ENCODE data around the gene IL17RC. TPM values are rescaled to one million over a fixed set of nuclear protein-coding genes. Genes with fewer than 3 reads are reported as not detected.

Gene IL17RC
- polyA plus RNA-seq, 6 donors from 2014 or later, result 3.9 to 9.1 (median 7.6) TPM

- H3K4me1 Mint-ChIP-seq, result no peaks in the 10 kb centered on the region
- no peaks in the 10 kb centered on the region for H3K9me3 Mint-ChIP-seq
- ATAC-seq (ENCODE audit: low read depth in 2 of 2), result no peak
- DNase-seq, result no peak
- H3K4me3 Mint-ChIP-seq, result peak overlapping the region in 1 of 8 donors; percentile 3
- H3K36me3 Mint-ChIP-seq, result peaks cover 28 to 35% of the 10 kb centered on the region in 2 donors
- no peaks in the 10 kb centered on the region for H3K27me3 Mint-ChIP-seq
- H3K27ac Mint-ChIP-seq, result no peak overlapping the region
Observed at GRCh38 chr3:9969632-9970019, 52.7 kb downstream of the IL17RC start.

DNA sequence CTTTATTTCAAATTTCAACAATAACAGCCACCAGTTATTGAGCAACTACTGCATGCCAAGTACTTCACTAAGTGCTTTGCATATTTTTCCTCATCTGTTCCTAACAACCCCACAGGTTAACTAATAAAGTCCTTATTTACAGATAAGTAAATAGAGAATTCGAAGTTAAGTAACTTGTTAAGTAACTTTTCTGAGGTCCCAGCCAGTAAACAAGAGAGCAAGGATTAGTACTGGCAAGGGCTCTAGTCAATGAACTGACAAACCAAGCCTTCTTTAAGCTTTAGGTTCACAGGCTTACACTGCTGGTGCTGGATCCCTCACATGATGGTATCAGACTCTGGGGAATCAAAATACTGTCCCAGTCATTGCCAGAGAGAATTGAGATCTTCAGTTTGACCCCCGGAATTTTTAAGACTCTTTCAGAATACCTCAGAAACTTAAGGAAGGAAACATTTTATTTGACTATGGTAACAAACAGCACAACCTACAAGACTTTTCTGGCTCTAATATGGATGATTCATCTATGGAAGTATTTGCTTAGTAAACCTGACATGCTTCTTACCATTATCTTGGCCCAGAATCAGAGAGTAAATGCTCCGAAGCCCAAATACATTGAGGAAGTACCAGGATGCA, 53.2 kb downstream of the IL17RC start:
- no peak overlapping the region for H3K27ac Mint-ChIP-seq
- no peaks in the 10 kb centered on the region for H3K27me3 Mint-ChIP-seq
- H3K4me3 Mint-ChIP-seq, result no peak overlapping the region
- peaks cover 28 to 35% of the 10 kb centered on the region in 2 donors for H3K36me3 Mint-ChIP-seq
- DNase-seq, result no peak
- no peak for ATAC-seq (ENCODE audit: low read depth in 2 of 2)
- H3K9me3 Mint-ChIP-seq, result no peaks in the 10 kb centered on the region
- H3K4me1 Mint-ChIP-seq, result no peaks in the 10 kb centered on the region

DNA sequence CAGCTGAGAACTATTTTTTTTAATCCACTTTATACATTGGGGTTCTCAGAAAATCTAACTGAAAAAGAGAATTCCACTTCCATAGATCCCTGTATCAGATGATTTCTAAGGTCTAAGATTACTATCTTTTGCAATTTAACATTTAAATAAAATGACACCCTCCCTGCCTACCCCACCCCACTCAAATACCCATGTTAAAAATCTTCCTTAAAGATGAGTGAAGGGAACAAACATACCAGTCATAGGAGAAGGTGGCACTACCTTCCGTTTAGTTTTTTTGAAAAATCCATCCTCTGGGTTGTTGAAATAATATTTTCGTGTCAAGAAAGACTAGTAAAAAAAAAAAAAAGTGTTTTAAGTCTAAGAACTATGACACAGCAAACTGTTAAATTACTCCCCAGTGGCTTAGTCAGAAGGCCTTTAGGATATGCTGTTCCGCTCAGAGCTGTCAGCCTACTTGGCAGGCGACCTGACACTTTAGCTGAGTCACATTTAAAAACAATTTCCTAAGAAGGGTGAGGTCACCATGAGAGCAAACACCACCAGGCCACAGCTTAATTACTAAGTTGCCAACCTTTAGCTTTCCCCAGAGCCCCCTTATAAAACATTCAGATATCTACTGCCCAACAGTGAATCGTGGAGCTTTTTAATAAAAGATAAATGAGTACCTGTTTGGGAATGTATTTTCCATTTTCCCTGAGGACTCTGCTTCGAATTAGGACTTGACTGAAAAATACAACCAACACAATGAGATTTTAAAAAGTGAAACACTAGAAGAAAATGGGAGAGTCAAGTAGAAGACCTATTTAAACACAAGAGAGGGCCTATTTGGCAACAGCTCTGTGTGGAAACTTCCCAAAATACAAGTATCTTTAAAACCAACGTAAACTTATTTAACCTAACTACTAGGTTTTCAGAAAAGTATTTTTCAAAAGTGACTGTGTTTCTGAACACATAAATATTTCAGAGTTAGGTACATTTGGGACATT, 60.1 kb downstream of the IL17RC start:
- H3K27ac Mint-ChIP-seq, result peak overlapping the region in 1 of 6 donors; percentile 29
- DNase-seq, result no peak
- H3K36me3 Mint-ChIP-seq, result peaks cover 15 to 28% of the 10 kb centered on the region in 2 donors
- ATAC-seq (ENCODE audit: low read depth in 2 of 2), result no peak
- no peak overlapping the region for H3K4me3 Mint-ChIP-seq
- H3K27me3 Mint-ChIP-seq, result no peaks in the 10 kb centered on the region
- H3K4me1 Mint-ChIP-seq, result peaks cover 12 to 14% (median 13%) of the 10 kb centered on the region in 3 donors
- H3K9me3 Mint-ChIP-seq, result no peaks in the 10 kb centered on the region

- Mint-ChIP-seq H3K4me1 (peaks cover 13 to 16% (median 14%) of the 10 kb centered on the region in 3 donors), H3K27ac (peak overlapping the region in 2 of 6 donors; percentile 6 to 85), H3K4me3 (no peak overlapping the region), H3K9me3 (no peaks in the 10 kb centered on the region), H3K36me3 (peaks cover 15 to 23% of the 10 kb centered on the region in 2 donors), H3K27me3 (no peaks in the 10 kb centered on the region)
- ATAC-seq (ENCODE audit: low read depth in 2 of 2) (no peak), DNase-seq (no peak)
Observed at GRCh38 chr3:9978710-9979305, 61.9 kb downstream of the IL17RC start.

- Mint-ChIP-seq H3K36me3 (peaks cover 10 to 19% of the 10 kb centered on the region in 2 donors), H3K9me3 (no peaks in the 10 kb centered on the region), H3K4me3 (peak overlapping the region in 1 of 8 donors; percentile 30), H3K4me1 (peaks cover 13 to 24% (median 14%) of the 10 kb centered on the region in 3 donors), H3K27ac (peak overlapping the region in 3 of 6 donors; percentile 6 to 49 (median 21)), H3K27me3 (no peaks in the 10 kb centered on the region)
- DNase-seq (no peak), ATAC-seq (ENCODE audit: low read depth in 2 of 2) (no peak)
Observed at GRCh38 chr3:9980251-9980650, 63.4 kb downstream of the IL17RC start.

Other genes with a start within 250 kb of the IL17RC start
- not detected for gene CPNE9, start 213.3 kb upstream of the IL17RC start, polyA plus RNA-seq (ENCODE audit: low read depth in 6 of 6)
- gene BRPF1, start 185.4 kb upstream of the IL17RC start, polyA plus RNA-seq (ENCODE audit: low read depth in 6 of 6), result 10 to 100 TPM in 2 of 6 donors, 1 to 10 TPM in 4; 3.0 to 22.0 (median 9.0) TPM
- 10 to 100 TPM; 23.2 to 35.1 (median 30.1) TPM for gene OGG1, start 167.1 kb upstream of the IL17RC start, polyA plus RNA-seq (ENCODE audit: low read depth in 6 of 6)
- gene CAMK1, start 147.2 kb upstream of the IL17RC start, polyA plus RNA-seq (ENCODE audit: low read depth in 6 of 6), result 1 to 10 TPM in 3 of 6 donors, under 1 TPM in 2, not detected in 1; 0.26 to 2.3 (median 1.2) TPM
- 10 to 100 TPM; 39.7 to 67.1 (median 45.6) TPM for gene TADA3, start 124.6 kb upstream of the IL17RC start, polyA plus RNA-seq (ENCODE audit: low read depth in 6 of 6)
- gene ARPC4, start 124.0 kb upstream of the IL17RC start, polyA plus RNA-seq (ENCODE audit: low read depth in 6 of 6), result 100 to 1,000 TPM; 263 to 316 (median 286) TPM
- gene TTLL3, start 106.8 kb upstream of the IL17RC start, polyA plus RNA-seq (ENCODE audit: low read depth in 6 of 6), result 1 to 10 TPM in 5 of 6 donors, not detected in 1; 2.7 to 7.6 (median 3.4) TPM
- gene RPUSD3, start 73.1 kb upstream of the IL17RC start, polyA plus RNA-seq (ENCODE audit: low read depth in 6 of 6), result 10 to 100 TPM; 56.7 to 76.4 (median 65.2) TPM
- gene CIDEC, start 36.8 kb upstream of the IL17RC start, polyA plus RNA-seq (ENCODE audit: low read depth in 6 of 6), result under 1 TPM in 1 of 6 donors, not detected in 5; 0.36 TPM
- 10 to 100 TPM; 53.2 to 70.4 (median 59.7) TPM for gene JAGN1, start 26.5 kb upstream of the IL17RC start, polyA plus RNA-seq (ENCODE audit: low read depth in 6 of 6)
- gene IL17RE, start 14.2 kb upstream of the IL17RC start, polyA plus RNA-seq (ENCODE audit: low read depth in 6 of 6), result not detected
- gene CRELD1, start 16.7 kb downstream of the IL17RC start, polyA plus RNA-seq (ENCODE audit: low read depth in 6 of 6), result 10 to 100 TPM; 16.5 to 60.6 (median 27.5) TPM
- under 1 TPM; 0.22 to 0.82 (median 0.52) TPM for gene PRRT3, start 35.3 kb downstream of the IL17RC start, polyA plus RNA-seq (ENCODE audit: low read depth in 6 of 6)
- 10 to 100 TPM; 43.5 to 72.0 (median 54.8) TPM for gene EMC3, start 69.7 kb downstream of the IL17RC start, polyA plus RNA-seq (ENCODE audit: low read depth in 6 of 6)
- 10 to 100 TPM in 4 of 6 donors, 1 to 10 TPM in 2; 6.7 to 13.6 (median 11.2) TPM for gene FANCD2, start 109.3 kb downstream of the IL17RC start, polyA plus RNA-seq (ENCODE audit: low read depth in 6 of 6)
- 1 to 10 TPM in 1 of 6 donors, not detected in 5; 1.0 TPM for gene FANCD2OS, start 191.2 kb downstream of the IL17RC start, polyA plus RNA-seq (ENCODE audit: low read depth in 6 of 6)
- 100 to 1,000 TPM; 274 to 374 (median 312) TPM for gene BRK1, start 198.6 kb downstream of the IL17RC start, polyA plus RNA-seq (ENCODE audit: low read depth in 6 of 6)
- 10 to 100 TPM; 10.2 to 46.5 (median 21.4) TPM for gene VHL, start 224.7 kb downstream of the IL17RC start, polyA plus RNA-seq (ENCODE audit: low read depth in 6 of 6)
- gene IRAK2, start 247.8 kb downstream of the IL17RC start, polyA plus RNA-seq (ENCODE audit: low read depth in 6 of 6), result 10 to 100 TPM in 3 of 6 donors, 1 to 10 TPM in 3; 8.2 to 12.6 (median 10.1) TPM